HG02884 (cell line): ENCODE data around the gene CSTPP1.

Experiments
- ATAC-seq: cut with Tn5 transposase; IDR thresholded peaks from one replicate; pipeline ENCODE4 v1.9.1; 2021; ENCODE audit warnings: mild to moderate bottlenecking, moderate library complexity; ENCODE audit not compliant: unreplicated experiment

Gene CSTPP1

GRCh38 chr11:47125083-47125482 lies 188.5 kb downstream of the CSTPP1 start:
- no peak for ATAC-seq

- no peak for ATAC-seq
These were observed 190.7 kb downstream of the CSTPP1 start for GRCh38 chr11:47127213-47127612.

- no peak for ATAC-seq
These were observed 194.0 kb downstream of the CSTPP1 start for GRCh38 chr11:47130543-47130942.

GRCh38 chr11:47131136-47131535 lies 194.6 kb downstream of the CSTPP1 start:
- no peak for ATAC-seq

- ATAC-seq: no peak
These were observed 195.9 kb downstream of the CSTPP1 start for GRCh38 chr11:47132490-47132889.

- no peak for ATAC-seq
These were observed 196.4 kb downstream of the CSTPP1 start for GRCh38 chr11:47132981-47133380.

GRCh38 chr11:47136327-47136726 lies 199.8 kb downstream of the CSTPP1 start:
- ATAC-seq: no peak

GRCh38 chr11:47136921-47137320 lies 200.4 kb downstream of the CSTPP1 start:
- ATAC-seq: no peak

GRCh38 chr11:47137476-47137875 lies 200.9 kb downstream of the CSTPP1 start:
- ATAC-seq: no peak

GRCh38 chr11:47139878-47140277 lies 203.3 kb downstream of the CSTPP1 start:
- ATAC-seq: no peak

GRCh38 chr11:47143322-47143721 lies 206.8 kb downstream of the CSTPP1 start:
- no peak for ATAC-seq

GRCh38 chr11:47144541-47144940 lies 208.0 kb downstream of the CSTPP1 start:
- ATAC-seq: no peak

- no peak for ATAC-seq
These were observed 210.7 kb downstream of the CSTPP1 start for GRCh38 chr11:47147250-47147649.

GRCh38 chr11:47147681-47148080 lies 211.1 kb downstream of the CSTPP1 start:
- no peak for ATAC-seq

- no peak for ATAC-seq
These were observed 211.7 kb downstream of the CSTPP1 start for GRCh38 chr11:47148270-47148669.

- no peak for ATAC-seq
These were observed 212.5 kb downstream of the CSTPP1 start for GRCh38 chr11:47148903-47149531.

GRCh38 chr11:47149782-47150181 lies 213.2 kb downstream of the CSTPP1 start:
- ATAC-seq: no peak

GRCh38 chr11:47152126-47152952 lies 215.8 kb downstream of the CSTPP1 start:
- no peak for ATAC-seq

GRCh38 chr11:47152953-47153950 lies 216.7 kb downstream of the CSTPP1 start:
- ATAC-seq: no peak

GRCh38 chr11:47154616-47155570 lies 218.3 kb downstream of the CSTPP1 start:
- ATAC-seq: no peak
